A549 (cell line): Measurements from ENCODE around the gene QRICH2. TPM values are rescaled to one million over a fixed set of nuclear protein-coding genes. Genes with fewer than 3 reads are reported as not detected.
"Not testable (repeated sequence)": the region's sequence is repeated elsewhere in the genome, so short reads cannot be mapped to it uniquely, and the experiment has no call there.

Experiments
- ATAC-seq, 2 experiments: fragments of 200-7000 bp in 1 of 2; fragments of >200 bp in 1 of 2; cut with Nextera tagmentation in 1 of 2; cut with Tn5 transposase in 1 of 2; 3 replicates each; pipeline versions ENCODE4 v1.8.0 to v1.9.1; 2018 to 2020; ENCODE audit warnings: mild to moderate bottlenecking in 1 of 2, moderate library complexity in 1 of 2
- CTCF ChIA-PET: fragments of 300-600 bp; sonication (Branson Sonifier 250); formaldehyde crosslinking; extraction: SDS; loops from one replicate; lab custom pipeline; 2021; ENCODE audit warnings: antibody characterized with exemption, inconsistent platforms; lab: Yijun Ruan, JAX
- POLR2A ChIA-PET: fragments of 350-600 bp; formaldehyde crosslinking; extraction: SDS; loops from one replicate; lab custom pipeline; 2021; ENCODE audit warnings: antibody characterized with exemption, inconsistent platforms; lab: Yijun Ruan, JAX
- DNase-seq, 2 experiments: peaks; one replicate each; pipeline versions ENCODE4 v3.0.0 to v3.0.0-alpha.2; 2011 to 2016; ENCODE audit warnings: low read depth in 1 of 2, low spot score in 1 of 2
- FAIRE-seq: peaks from 2 replicates; lab custom pipeline; 2011; peaks lifted over from hg19 to GRCh38; lab: Jason Lieb, UNC
- H3K27ac ChIP-seq, 2 experiments: fragments of >200 bp; sonication (Bioruptor Twin); formaldehyde crosslinking; 3 replicates each; pipeline ENCODE4 v1.5.1; 2016 to 2017
- H3K4me1 ChIP-seq: fragments of >200 bp; sonication (Bioruptor Twin); formaldehyde crosslinking; 3 replicates; pipeline ENCODE4 v1.6.1; 2016
- H3K4me2 ChIP-seq: fragments of >200 bp; sonication (Bioruptor Twin); formaldehyde crosslinking; 3 replicates; pipeline ENCODE4 v1.6.1; 2016
- H3K4me3 ChIP-seq: fragments of >200 bp; sonication (Bioruptor Twin); formaldehyde crosslinking; 3 replicates; pipeline ENCODE4 v1.5.1; 2016
- H3K9me3 ChIP-seq: fragments of >200 bp; sonication (Bioruptor Twin); formaldehyde crosslinking; 3 replicates; pipeline ENCODE4 v1.6.1; 2016
- CEBPB ChIP-seq, 2 experiments: fragments of >200 bp in 1 of 2; sonication (Bioruptor Twin) in 1 of 2; formaldehyde crosslinking in 1 of 2; IDR thresholded peaks; 2 replicates each; pipeline ENCODE4 v1.6.1; 2012 to 2016
- EHF ChIP-seq: fragments of 250-450 bp; sonication (Bioruptor Pico); IDR thresholded peaks from 2 replicates; pipeline ENCODE4 v1.5.0; 2020; ENCODE audit warnings: mild to moderate bottlenecking
- EHMT2 ChIP-seq: fragments of 200-600 bp; sonication (generic); IDR thresholded peaks from 2 replicates; pipeline ENCODE4 v1.6.1; 2016; ENCODE audit warnings: antibody characterized with exemption, low read depth, mild to moderate bottlenecking, moderate library complexity
- ELK1 ChIP-seq: fragments of 150-350 bp; IDR thresholded peaks from 2 replicates; pipeline ENCODE4 v1.6.1; 2014; ENCODE audit warnings: low read depth, mild to moderate bottlenecking, low read length
- EP300 ChIP-seq, 2 experiments: fragments of >200 bp; sonication (Bioruptor Twin); formaldehyde crosslinking; IDR thresholded peaks; 2 replicates in 1 of 2; 3 replicates in 1 of 2; pipeline ENCODE4 v1.6.1; 2016 to 2017
- GATA3 ChIP-seq: IDR thresholded peaks from 2 replicates; pipeline ENCODE4 v1.6.1; 2012; ENCODE audit warnings: borderline replicate concordance
- HDAC2 ChIP-seq: fragments of 200-600 bp; sonication (generic); IDR thresholded peaks from 2 replicates; pipeline ENCODE4 v1.6.1; 2016
- HES2 ChIP-seq: fragments of >200 bp; sonication (Bioruptor Twin); formaldehyde crosslinking; IDR thresholded peaks from 2 replicates; pipeline ENCODE4 v1.6.1; 2016
- HOXB13 ChIP-seq: fragments of 250-450 bp; sonication (Bioruptor Pico); IDR thresholded peaks from 2 replicates; pipeline ENCODE4 v1.5.0; 2020; ENCODE audit warnings: low read depth, mild to moderate bottlenecking, moderate library complexity
- JUN ChIP-seq, 2 experiments: fragments of >200 bp; sonication (Bioruptor Twin); formaldehyde crosslinking; IDR thresholded peaks; 2 replicates in 1 of 2; 3 replicates in 1 of 2; pipeline ENCODE4 v1.6.1; 2016 to 2017
- KDM1A ChIP-seq: fragments of 200-600 bp; sonication (generic); IDR thresholded peaks from 2 replicates; pipeline ENCODE4 v1.6.1; 2016; ENCODE audit warnings: low read depth, mild to moderate bottlenecking
- KDM5A ChIP-seq: fragments of 200-600 bp; sonication (generic); IDR thresholded peaks from 2 replicates; pipeline ENCODE4 v1.6.1; 2016; ENCODE audit warnings: antibody characterized with exemption, mild to moderate bottlenecking
- NPAS2 ChIP-seq: fragments of 250-450 bp; sonication (Bioruptor Pico); IDR thresholded peaks from 2 replicates; pipeline ENCODE4 v1.8.0; 2022; ENCODE audit warnings: mild to moderate bottlenecking, moderate library complexity, borderline replicate concordance
- POLR2A ChIP-seq: IDR thresholded peaks from 2 replicates; pipeline ENCODE4 v1.6.1; 2012; ENCODE audit warnings: mild to moderate bottlenecking, low read length
- POLR2AphosphoS2 ChIP-seq: conservative IDR thresholded peaks from 2 replicates; pipeline ENCODE4 v1.6.1; 2012; ENCODE audit warnings: low read length, improper control_type of control experiment, inconsistent platforms
- RAD21 ChIP-seq, 2 experiments: fragments of >200 bp in 1 of 2; sonication (Bioruptor Twin) in 1 of 2; formaldehyde crosslinking in 1 of 2; IDR thresholded peaks in 1 of 2; conservative IDR thresholded peaks in 1 of 2; 2 replicates in 1 of 2; 3 replicates in 1 of 2; pipeline ENCODE4 v1.6.1; 2012 to 2018; ENCODE audit warnings: inconsistent platforms in 1 of 2
- RARB ChIP-seq: fragments of 250-450 bp; sonication (Bioruptor Pico); IDR thresholded peaks from 2 replicates; pipeline ENCODE4 v1.8.0; 2021; ENCODE audit warnings: mild to moderate bottlenecking, moderate library complexity
- RFX5 ChIP-seq: fragments of 450-650 bp; IDR thresholded peaks from 2 replicates; pipeline ENCODE4 v1.7.1; 2014; ENCODE audit warnings: antibody characterized with exemption, mild to moderate bottlenecking, moderate library complexity
- SREBF2 ChIP-seq: fragments of 450-650 bp; IDR thresholded peaks from 2 replicates; pipeline ENCODE4 v1.6.1; 2014; ENCODE audit warnings: mild to moderate bottlenecking, moderate library complexity
- TP53 ChIP-seq: fragments of 250-450 bp; sonication (Bioruptor Pico); IDR thresholded peaks from 2 replicates; pipeline ENCODE4 v1.5.0; 2021; ENCODE audit warnings: mild to moderate bottlenecking, moderate library complexity
- WGBS: methylation state at CpG from one replicate; pipeline ENCODE4 v1.1.6; 2017; ENCODE audit errors: missing lambda C conversion rate; 5-methylcytosine and 5-hydroxymethylcytosine counted together
- polyA plus RNA-seq, 4 experiments: library from polyadenylated mRNA; depleted of rRNA in 3 of 4; stranded (reverse); fragments of >200 nt; fragmentation: RNase III in 1 of 4; extraction: RNeasy Plus Mini Kit Qiagen cat#74134 plus additional on column Dnase treatment in 1 of 4; gene quantifications; 2 replicates in 3 of 4; 3 replicates in 1 of 4; pipeline ENCODE4 v1.2.3, GENCODE V29; 2011 to 2017
- TF ChIP-seq, protein P1 (sequence below): fragments of 450-650 bp; IDR thresholded peaks from 2 replicates; pipeline ENCODE4 v1.6.1; 2014; ENCODE audit warnings: antibody characterized with exemption

Gene QRICH2
- polyA plus RNA-seq, 2 of the 4 experiments (the other 2 are of a cell fraction) = 0.57 to 0.88 TPM

DNA sequence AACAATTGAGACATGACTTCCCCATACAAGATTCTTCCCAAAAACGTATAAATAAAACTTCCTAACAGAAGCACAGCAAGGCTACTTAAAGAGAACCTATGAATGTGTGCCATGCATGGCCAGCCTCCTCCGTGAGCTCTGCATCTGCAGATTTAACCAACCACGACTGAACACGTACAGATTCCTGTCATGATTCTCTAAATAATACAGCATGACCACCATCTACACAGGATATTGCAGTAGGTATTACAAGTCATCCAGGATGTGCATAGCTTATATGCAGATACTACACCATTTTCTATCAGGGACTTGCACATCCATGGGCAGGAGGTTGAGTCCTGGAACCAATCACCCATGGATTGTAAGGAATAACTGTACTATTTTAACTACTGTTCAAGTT lies 1.4 kb upstream of the QRICH2 start:
- DNase-seq = no peak
- no peak for TF ChIP-seq HDAC2
- no peak for TF ChIP-seq NPAS2 (CRISPR knock-in tag)
- TF ChIP-seq EHMT2 = no peak
- TF ChIP-seq SREBF2 = no peak
- no peak for TF ChIP-seq RARB (CRISPR knock-in tag)
- no peak for TF ChIP-seq KDM1A
- TF ChIP-seq POLR2AphosphoS2 = no peak
- no peak for TF ChIP-seq EHF (CRISPR knock-in tag)
- TF ChIP-seq POLR2A = no peak
- no peak for TF ChIP-seq HOXB13 (CRISPR knock-in tag)
- TF ChIP-seq RAD21 (conservative IDR thresholded peaks at IDR 0.05 in 1 of 2, IDR thresholded peaks at IDR 0.05 in 1 of 2) = no peak
- no peak for TF ChIP-seq RFX5
- TF ChIP-seq GATA3 = no peak
- TF ChIP-seq, protein P1, sequence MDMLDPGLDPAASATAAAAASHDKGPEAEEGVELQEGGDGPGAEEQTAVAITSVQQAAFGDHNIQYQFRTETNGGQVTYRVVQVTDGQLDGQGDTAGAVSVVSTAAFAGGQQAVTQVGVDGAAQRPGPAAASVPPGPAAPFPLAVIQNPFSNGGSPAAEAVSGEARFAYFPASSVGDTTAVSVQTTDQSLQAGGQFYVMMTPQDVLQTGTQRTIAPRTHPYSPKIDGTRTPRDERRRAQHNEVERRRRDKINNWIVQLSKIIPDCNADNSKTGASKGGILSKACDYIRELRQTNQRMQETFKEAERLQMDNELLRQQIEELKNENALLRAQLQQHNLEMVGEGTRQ = no peak
- no peak for TF ChIP-seq KDM5A
- ChIA-PET POLR2A (no interaction called here), CTCF (interaction anchor here (1.0 to 19.0 kb wide), 10 partner anchors 8 to 196 kb away, joined by 3 to 285 read pairs (median 5); partner anchors contain the start of gene SPHK1)
- no peaks in the 10 kb centered on the region for H3K4me1 ChIP-seq
- WGBS = 82% methylated on average over 4 of the region's 4 CpGs
- H3K27ac ChIP-seq = no peak overlapping the region
- no peak for ATAC-seq
- H3K9me3 ChIP-seq = no peaks in the 10 kb centered on the region
- no peak overlapping the region for H3K4me3 ChIP-seq
- H3K4me2 ChIP-seq = no peak overlapping the region
- peak; percentile 23 for FAIRE-seq

GRCh38 chr17:76307299-76307965 lies 644 bp downstream of the QRICH2 start:
- WGBS = 97% methylated on average over 47 of the region's 58 CpGs
- H3K9me3 ChIP-seq = no peaks in the 10 kb centered on the region
- POLR2A ChIA-PET = no interaction called here
- CTCF ChIA-PET = interaction anchor here (0.7 to 19.0 kb wide), 14 partner anchors 9 to 293 kb away, joined by 3 to 285 read pairs (median 8); partner anchors contain the start of genes PRPSAP1 and SPHK1
- H3K4me1 ChIP-seq = no peaks in the 10 kb centered on the region
- no peak for FAIRE-seq
- TF ChIP-seq TP53 (CRISPR knock-in tag) (no peak), ELK1 (no peak), EP300 (IDR thresholded peaks at IDR 0.05) (no peak), HOXB13 (CRISPR knock-in tag) (no peak), HES2 (no peak), JUN (IDR thresholded peaks at IDR 0.05) (no peak), CEBPB (IDR thresholded peaks at IDR 0.05) (no peak)
- TF ChIP-seq, all 56 proteins: peak for 0
- DNase-seq = no peak
- no peak overlapping the region for H3K27ac ChIP-seq
- no peak overlapping the region for H3K4me2 ChIP-seq
- no peak overlapping the region for H3K4me3 ChIP-seq
- no peak for ATAC-seq

- H3K4me1 ChIP-seq, POLR2A ChIA-PET, FAIRE-seq, ATAC-seq, H3K4me3 ChIP-seq, H3K27ac ChIP-seq, H3K4me2 ChIP-seq, DNase-seq, H3K9me3 ChIP-seq: not testable (repeated sequence)
- WGBS = 96% methylated on average over 3 of the region's 3 CpGs
- CTCF ChIA-PET = interaction anchor here (0.5 to 19.0 kb wide), 10 partner anchors 11 to 460 kb away, joined by 3 to 285 read pairs (median 36); partner anchors contain the start of gene SPHK1
These were observed 3.0 kb downstream of the QRICH2 start for GRCh38 chr17:76305135-76305454.
